NCI-H460 (cell line): ENCODE results near the gene PSMG4. TPM values are rescaled to one million over a fixed set of nuclear protein-coding genes. Genes with fewer than 3 reads are reported as not detected.

Experiments used
- DNase-seq: peaks from one replicate; pipeline ENCODE4 v3.0.0-alpha.2; 2016; ENCODE audit warnings: low read depth; ENCODE audit errors: extremely low read depth
- total RNA-seq: library from RNA; depleted of rRNA; stranded (reverse); fragments of >200 nt; shearing (Covaris generic); gene quantifications from 2 replicates; pipeline ENCODE4 v1.2.3, GENCODE V29; 2014

Gene PSMG4
- total RNA-seq, 1 experiment from 2014 or later = 25.4 TPM

DNA sequence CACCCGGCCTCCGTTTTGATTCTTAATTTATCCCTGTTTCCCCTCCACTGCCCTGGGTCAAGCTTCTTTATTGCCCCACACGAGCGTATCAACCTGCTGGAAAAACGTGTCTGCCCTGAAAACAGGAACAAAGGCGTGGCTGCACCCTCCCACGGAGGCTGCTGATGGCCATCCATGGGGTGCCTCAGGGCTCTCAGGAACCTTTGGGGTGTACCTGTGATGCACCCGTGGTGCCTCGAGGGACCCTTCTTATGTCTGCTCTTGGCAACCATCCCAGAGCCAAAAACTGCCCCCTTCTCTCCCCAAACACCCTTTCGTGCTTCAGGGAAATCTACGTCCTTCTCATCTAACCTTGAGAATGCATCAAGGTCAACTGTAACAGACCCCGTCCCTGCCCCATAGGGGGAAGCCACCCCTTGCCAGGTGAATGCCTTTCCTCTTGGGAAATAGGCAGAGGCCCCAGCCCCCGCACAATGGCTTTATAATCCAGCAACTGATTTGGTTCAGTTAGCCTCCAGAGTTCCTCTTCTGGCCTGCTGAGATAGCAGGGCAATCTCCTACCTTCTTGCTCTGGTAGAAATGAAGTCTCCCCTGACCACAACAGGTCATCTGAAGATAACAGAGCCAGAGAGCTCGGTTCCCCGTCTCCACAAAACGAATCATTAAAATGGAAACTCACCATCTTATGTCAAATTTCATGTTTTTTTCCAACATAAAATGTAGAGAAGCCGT lies 29.4 kb downstream of the PSMG4 start:
- no peak for DNase-seq

DNA sequence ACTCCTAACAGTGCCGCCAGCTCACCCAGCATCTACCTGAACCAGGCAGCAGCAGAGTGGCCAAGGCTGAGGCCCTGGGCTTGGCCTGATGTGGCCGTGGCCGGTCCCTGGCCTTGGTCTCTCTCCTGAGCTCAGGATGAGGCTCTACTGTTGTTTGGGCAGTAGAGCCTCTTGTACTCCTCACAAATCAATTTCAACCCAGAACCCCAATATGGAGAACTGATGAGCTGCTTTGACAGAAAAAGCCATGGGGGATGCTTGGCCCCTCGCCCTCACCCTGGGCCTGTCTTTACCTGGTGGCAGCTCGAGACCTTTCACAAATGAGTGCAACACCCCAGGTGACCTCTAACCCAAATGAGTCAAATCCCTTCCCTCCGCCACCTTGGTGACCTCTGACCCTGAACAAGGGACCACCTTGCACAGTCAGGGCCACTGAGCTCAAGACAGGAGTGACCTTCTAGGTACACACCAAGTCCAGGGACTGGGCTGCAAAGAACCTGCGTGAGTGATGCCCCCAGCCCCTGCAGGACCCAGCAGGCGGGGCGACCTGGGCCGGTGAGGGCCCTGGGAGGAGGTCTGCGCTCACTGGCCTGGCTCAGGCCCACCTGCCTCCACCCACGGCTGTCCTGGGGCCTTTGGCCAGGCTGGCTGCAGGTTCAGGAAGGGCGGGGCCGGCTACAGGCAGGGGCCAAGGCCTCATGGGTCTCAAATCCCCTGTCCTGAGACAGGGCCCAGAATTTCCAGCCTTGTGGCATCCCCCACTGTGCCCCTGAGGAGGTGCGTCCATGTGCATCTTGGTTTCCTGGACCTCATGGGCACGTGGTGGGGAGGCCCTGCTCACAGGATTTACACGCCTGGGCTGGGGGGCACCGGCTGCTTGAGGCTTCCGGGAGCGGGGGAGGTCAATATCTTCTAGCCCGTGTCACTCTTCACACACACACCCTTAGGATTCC lies 30.2 kb downstream of the PSMG4 start:
- DNase-seq = no peak

DNA sequence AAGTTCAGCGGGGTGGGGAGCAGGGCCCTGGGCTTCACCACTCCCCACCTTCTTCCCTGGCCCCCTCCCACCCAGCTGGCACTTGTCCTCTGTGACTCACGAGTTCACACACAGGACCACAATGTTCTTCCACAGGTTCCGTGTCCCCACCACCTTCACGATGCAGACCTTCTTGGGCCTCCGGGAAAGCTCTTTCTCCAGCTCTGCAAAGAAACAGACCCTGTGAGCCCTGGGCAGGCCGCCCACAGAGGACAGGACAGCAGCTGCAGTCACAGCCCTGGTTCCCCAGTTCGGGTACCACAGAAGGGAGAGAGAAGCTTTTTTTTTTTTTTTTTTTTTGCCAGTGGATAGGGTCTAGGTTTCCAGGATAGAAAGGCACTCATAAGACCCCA lies 30.9 kb downstream of the PSMG4 start:
- DNase-seq = no peak

DNA sequence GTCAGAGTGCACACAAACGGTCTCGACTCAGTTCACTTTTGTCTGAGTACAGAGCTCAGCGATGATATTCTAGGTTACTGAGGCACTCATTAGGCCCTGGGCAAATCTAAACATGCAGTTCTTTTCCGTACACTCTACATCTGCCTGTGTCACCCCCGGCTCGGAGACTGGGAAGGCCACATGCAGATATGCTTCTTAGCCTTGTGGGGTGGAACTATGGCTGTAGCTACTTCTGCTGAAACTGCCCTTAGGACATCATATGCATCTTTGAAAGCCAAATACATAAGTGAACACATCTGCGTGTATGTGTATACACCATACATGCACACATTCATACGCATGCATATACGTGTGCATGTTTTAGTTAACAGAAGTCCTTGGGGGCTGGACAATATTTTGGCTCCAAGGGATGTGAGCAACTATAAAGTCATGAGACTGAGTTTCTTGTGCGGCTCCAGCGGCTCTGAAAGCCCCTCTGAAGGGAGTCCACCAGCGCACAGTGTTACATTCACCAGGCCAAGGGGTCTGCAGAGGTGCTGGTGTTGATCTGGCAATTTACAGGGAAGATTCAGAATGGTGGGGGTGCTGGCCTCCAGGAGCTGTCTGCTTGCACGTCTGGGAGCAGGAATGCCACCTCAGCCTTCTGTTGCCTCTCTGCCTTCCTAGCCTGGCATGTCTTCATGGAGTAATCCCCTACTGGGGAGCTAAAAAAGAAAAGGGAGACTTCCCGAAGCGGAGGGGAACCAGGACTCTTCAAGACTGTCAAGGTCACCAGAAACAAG lies 31.6 kb downstream of the PSMG4 start:
- DNase-seq = no peak

DNA sequence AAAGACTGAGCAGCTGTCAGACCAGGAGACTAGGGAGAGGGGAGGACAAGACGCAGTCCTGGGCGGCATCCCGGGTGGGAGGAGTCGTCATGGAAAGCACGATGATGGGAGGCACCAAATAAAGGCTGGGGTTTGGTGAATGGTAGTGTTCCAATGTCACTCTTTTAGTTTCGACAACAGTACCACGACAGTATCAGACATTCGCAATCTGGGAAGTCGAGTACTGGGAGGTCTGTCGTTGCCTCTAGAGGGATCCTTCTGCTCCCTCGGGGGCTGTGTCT lies 32.1 kb downstream of the PSMG4 start:
- no peak for DNase-seq

DNA sequence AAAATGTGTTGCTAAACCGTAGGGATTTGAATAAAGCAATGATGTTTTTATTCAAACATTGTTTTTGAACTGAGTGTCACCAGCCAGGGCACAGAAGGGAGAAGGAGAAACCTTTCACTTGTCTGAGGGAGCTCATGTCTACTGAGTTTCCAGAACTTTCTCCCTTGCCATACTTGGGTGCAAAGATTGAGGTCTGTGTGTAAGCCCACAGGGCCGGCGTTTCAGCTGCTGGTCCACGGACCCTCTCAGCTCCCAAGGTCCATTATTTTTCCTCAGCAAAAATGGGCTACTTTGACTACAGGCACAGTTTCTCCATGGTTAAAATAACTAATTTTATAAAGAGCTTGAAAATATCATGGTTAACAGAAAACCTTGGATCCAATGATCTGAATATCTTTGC lies 32.6 kb downstream of the PSMG4 start:
- no peak for DNase-seq

DNA sequence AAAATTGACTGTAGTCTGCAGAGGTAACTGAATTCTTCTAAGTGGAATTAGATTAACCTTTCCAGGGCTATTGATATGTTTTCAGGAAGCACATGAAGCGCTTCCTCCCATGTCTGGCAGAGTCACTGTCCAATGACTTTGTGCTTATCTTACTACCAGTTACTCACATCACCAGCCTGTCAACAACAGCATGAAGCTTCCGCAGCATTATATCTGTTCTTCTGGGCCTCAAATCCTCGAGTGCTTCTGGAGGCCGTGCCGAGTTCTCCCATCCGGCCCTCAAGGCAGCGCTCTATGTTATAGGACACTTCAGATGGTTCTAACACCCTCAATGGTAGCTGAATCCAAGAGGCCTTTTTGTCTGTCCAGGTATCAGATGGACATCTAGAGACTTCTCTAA lies 33.2 kb downstream of the PSMG4 start:
- DNase-seq = no peak

DNA sequence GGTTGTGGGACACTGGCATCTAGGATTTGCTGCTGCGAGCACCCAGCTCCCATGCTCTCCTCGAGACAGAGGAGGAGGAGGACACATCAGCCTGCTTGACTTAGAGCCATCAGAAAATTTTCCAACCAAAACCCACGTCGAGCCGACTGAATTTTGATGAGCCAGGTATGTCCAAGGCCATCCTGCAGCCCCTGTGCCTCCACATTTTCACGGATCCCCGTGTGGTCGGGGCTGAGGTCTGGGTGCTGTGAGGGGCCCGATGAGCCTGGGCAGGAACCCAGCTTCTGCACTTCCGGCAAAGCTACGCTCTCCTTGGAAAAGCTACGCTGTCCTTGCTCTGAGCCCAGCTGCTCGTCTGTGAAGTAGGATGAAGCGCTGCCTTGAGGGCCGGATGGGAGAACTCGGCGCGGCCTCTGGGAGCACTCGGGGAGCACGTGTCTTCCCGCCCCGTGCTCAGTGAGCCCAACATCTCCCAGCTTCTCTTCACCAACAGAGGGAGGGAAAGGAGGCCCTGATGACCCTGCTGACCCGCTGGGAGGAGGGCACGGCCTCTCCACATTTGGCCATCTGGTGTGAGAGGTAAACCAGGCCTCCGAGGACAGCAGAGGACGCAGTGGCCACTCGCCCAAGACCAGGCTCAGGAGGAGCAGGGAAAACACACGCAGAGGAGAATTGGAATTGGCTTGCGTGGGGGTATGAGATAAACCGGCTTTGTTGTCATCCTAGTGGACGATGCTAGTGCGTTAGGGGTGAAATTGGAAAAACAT lies 33.9 kb downstream of the PSMG4 start:
- no peak for DNase-seq

DNA sequence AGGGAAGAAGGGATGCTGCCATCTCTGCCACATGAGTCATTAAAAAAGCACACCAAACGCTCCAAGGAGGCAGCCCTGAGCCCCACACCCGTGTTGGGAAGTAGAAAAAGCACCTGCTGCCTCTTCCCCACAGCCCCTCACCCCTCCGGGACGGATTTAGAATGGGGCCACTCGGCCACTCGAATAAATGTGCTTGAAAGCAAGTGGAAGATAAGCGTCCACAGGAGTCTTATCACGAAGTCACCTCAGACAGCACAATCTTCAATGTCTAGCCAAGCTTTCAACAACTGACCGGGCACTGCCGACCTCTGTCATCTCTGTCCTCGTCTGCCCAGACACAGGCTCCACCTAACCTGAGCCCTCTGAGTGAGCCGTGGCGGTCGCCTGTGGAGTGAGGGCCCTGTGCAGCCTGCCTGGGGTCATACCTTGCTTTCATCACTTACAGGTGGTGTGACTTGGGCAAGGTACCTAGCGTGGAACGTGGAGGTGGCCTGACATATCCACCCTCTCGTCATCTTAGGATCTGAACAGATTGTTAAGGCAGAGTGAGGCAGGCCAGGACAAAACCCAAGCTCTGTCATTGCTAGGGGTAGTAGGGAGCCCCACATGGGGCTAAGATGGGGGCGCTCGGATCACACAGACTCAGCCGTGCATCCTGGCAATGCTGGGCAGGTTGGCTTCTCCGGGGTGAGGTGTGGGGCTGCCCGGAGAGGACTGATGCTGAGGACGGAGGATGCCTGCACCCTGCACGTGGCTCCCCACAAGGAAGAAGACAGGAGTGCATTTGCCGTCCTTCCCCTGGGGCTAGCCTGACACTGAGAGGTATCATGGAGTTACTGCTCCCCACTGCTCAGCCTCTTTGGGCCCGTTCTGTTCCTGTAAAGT lies 34.8 kb downstream of the PSMG4 start:
- DNase-seq = no peak

DNA sequence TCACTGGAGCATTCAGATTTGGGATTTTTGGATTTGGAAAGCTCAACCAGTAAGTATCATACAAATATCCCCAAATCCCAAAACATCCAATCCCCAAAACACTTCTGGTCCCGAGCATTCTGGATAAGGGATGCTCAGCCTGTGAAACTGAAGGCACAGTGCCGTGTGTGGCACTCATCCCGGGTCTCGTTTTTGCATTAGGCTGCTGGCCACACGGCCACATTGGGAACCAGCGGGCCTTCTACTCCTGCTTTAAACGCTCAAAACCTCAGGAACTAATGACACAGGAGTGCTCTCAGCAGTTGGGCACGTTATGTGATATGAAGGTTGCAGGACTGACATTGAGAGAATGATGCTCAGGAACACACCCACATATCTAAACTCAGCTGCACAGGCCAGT lies 35.6 kb downstream of the PSMG4 start:
- DNase-seq = no peak

DNA sequence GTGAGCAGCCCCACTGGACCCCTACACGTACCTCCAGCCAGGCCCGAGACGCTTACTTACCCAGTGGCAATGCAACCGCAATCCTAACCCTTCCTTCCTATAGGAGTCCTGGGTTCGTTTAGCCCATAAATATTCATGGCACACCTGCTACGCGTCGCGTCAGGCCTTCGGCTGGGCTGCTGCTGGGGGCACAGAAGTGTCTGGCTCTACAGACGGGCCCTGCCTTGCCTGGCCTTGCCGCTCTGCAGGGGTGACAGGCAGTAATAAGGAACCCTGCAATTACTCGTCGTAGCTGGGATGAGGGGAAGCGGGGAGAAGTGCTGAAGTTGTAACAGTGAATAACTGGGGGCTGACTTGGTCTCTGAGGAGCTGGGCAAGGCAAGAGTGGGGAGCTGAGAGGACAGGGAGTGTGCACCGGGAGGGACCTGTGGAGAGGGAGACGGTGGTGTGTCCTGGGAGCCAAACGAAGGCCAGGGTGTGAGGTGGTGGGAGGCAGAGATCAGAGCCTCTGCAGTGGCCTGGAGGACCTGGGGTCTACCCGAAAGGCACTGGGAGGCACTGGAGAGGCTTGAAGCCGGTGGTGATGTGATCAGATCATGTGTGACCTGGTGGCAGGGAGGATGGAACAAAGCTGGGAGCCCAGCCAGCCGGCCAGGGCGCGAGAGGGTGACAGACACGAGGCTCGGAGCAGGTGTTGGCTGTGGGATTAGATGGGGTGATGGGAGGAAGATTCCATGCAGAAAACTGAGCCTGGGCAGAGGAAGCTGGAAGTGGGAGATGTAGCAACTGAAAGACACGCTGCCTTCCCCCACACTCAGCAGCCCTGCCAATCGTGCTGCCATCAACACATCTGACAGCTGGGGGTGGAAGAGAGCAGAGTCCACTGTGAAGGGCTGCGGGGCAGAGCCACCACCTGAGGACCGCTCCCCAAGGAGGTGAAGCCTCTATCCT lies 36.4 kb downstream of the PSMG4 start:
- DNase-seq = no peak

DNA sequence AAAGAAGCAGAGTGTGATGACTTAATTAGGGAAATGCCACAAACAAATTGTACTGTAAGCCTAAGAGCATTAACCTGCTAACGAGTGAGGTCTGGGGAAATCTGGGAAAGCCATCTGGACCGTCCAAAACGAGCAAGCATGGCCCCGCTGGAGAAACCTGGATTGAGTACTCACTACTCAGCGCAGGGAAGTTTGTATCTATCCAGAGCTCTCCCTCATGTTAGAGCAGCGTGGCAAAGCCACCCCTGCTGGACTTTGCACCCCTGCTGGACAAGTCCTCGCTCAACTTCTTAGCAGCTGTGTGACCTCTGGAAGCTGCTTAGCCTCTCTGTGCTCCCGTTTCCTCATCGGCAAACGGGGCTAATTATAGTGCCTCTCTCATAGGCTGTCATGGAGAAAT lies 37.3 kb downstream of the PSMG4 start:
- DNase-seq = no peak

DNA sequence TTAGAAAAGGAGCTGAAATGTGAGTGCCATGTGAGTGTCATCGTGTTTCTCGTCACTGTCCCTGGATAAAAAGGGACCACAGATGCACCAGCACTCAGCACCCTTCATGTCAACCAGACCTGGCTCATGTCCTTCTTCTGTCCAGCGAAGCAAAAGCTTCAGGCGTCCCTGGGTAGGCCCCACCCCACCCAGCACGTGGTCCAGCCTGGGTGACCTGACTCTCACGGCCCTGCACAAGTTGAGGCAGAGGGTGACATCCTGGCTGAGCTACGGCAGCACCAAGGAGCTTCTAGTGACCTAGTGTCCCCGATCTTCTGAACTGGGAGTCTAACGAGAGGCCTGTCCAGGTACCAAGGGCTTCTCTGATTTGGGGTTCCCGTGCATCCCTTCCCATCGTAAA lies 37.8 kb downstream of the PSMG4 start:
- DNase-seq = no peak

DNA sequence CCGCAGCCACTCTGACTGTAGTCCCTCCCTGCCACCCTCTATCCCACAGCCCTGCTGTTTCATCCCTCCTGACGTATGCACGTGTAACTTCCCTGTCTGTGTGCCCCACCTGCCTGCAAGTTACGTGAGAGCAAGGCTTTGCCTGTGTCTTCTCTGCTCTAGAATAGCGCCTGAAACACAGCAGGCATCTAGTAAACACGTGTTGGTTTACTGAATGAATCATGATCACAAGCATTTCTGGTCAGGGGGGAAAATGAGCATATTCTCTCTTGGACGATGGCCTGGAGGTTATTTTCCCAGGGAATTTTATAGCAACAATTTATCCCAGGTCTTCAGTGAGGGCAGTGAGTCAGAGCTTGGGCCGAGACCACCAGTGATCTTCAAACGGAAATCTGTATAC lies 38.3 kb downstream of the PSMG4 start:
- no peak for DNase-seq

DNA sequence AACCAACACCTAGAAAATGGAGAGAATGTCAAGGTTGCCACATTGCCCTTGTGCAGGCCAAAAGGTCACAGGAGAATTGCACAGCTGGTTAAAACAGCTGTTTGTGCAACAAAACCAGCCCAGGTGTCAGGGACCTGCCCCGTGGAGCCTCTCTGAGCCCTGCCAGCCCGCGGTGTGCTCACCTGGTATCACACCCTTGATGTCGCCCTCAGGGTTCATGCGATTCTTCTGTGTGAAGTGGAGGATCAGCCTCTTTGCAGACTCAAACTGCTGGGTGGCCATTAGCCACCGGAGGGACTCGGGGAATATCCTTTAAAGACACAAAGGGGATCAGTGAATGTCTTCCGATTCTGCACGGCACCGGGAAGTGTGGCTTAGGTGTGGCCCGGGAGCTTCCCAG lies 39.2 kb downstream of the PSMG4 start:
- DNase-seq = no peak

DNA sequence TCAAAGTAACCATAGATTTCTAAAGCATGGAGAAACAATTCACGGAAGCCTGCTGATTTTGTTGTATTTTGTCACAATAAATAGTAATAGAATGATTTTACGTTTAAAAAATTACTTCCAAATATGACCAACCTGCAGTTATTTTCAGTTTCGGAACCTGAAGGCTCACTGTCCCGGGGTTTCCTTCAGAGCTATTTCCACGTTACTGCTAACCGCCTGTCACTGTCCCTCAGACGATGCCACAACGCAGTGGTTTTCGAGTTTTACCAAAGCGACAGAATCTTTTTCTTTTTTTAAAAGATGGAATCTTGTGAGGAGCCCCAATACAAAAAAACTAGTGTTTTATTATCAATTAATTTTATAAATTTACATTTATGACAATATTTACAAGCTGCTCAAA lies 40.5 kb downstream of the PSMG4 start:
- no peak for DNase-seq

DNA sequence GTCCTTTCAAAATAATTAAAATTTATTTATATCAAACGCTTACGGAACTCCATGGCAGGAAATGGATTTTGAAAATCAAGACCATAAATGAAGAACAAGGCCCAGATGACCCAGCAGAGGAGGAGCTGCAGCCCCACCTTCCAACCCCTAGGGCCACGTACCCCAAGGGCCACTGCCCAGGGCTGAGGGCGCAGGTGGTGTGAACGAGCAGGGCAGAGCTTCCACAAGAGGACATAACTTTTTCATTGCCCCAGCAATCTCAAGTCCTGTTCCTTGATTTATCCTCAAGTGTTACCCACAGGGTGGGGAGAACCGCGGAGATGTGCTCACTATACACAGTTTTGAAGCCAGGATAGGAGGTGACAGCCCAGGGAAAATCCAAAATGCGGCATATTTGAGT lies 42.8 kb downstream of the PSMG4 start:
- no peak for DNase-seq

DNA sequence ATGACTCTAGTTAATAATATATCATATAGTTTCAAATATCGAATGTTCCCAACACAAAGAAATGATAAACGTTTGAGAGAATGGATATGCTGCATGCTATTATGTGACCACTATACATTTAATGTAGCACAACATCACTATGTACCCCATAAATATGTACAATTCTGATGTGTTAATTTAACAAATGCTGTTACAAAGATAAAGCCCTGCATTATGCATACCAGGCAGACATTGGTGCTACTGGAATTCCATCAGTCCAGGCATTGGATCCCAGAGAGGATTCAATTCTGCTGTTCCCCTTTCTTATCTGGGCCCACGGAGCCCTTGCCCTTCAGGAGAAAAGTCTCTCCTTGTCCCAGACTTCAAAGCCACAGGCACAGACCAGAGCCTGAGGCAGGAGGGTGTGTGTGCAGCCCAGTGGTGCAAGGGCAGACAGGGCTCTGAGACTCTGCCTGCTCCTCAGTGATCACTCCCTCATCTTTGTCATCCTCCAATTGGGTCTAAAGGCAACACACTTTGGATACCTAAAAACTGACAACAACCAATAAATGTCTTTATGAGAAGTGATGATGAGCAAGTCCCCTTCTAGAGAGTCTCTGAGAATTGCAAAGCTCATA lies 45.2 kb downstream of the PSMG4 start:
- DNase-seq = no peak
